Prostate gland (tissue), 2 donors: ENCODE results near the gene PRRX1. TPM values are rescaled to one million over a fixed set of nuclear protein-coding genes. Genes with fewer than 3 reads are reported as not detected.

ENCODE experiments used
- DNase-seq: peaks from one replicate; pipeline ENCODE4 v3.0.0-alpha.2; 2019; ENCODE audit warnings: low spot score
- H3K27ac ChIP-seq, 2 donors: fragments of 200-600 bp; sonication (generic); 2 replicates each; pipeline ENCODE4 v1.5.1; 2017 to 2019
- H3K27me3 ChIP-seq: fragments of 200-600 bp; sonication (generic); replicated peaks from 2 replicates; pipeline ENCODE4 v1.5.1; 2019; ENCODE audit not compliant: insufficient read depth
- H3K36me3 ChIP-seq, 2 donors: fragments of 200-600 bp; sonication (generic); 1 replicate in 1 of 2; 2 replicates in 1 of 2; pipeline versions ENCODE4 v1.5.1 to v1.8.1; 2017 to 2019
- H3K4me1 ChIP-seq: fragments of 200-600 bp; sonication (generic); replicated peaks from 2 replicates; pipeline ENCODE4 v1.5.1; 2019
- H3K4me3 ChIP-seq, 2 donors: fragments of 200-600 bp; sonication (generic); 2 replicates each; pipeline ENCODE4 v1.5.1; 2017 to 2019
- H3K9me3 ChIP-seq: fragments of 200-600 bp; sonication (generic); 2 replicates; pipeline ENCODE4 v1.5.1; 2017
- POLR2A ChIP-seq: fragments of 450-650 bp; IDR thresholded peaks from one replicate; pipeline ENCODE4 v1.6.1; 2016; ENCODE audit warnings: antibody characterized with exemption, mild to moderate bottlenecking
- POLR2AphosphoS5 ChIP-seq: sonication (generic); formaldehyde crosslinking; IDR thresholded peaks from one replicate; pipeline ENCODE4 v1.6.1; 2017; ENCODE audit warnings: antibody characterized with exemption
- WGBS: methylation state at CpG from one replicate; pipeline ENCODE4 v1.1.5; 2018; 5-methylcytosine and 5-hydroxymethylcytosine counted together
- intact Hi-C: fragments of 100-400 bp; cut with DNase I; formaldehyde crosslinking; loops from one replicate; pipeline ENCODE4 v1.14.2; 2022
- total RNA-seq, 2 donors: library from RNA; depleted of rRNA; stranded (reverse); fragments of >200 nt; gene quantifications; one replicate each; pipeline ENCODE4 v1.1.0, GENCODE V29; 2016
- TF ChIP-seq, protein P1 (sequence below), 4 experiments: fragments of 200-600 bp in 2 of 4; fragments of 450-650 bp in 2 of 4; sonication (generic) in 2 of 4; IDR thresholded peaks; 1 replicate in 3 of 4; 2 replicates in 1 of 4; pipeline ENCODE4 v1.5.1; 2016 to 2019; ENCODE audit warnings: antibody characterized with exemption in 4 of 4, mild to moderate bottlenecking in 2 of 4, moderate library complexity in 2 of 4

Gene PRRX1
- total RNA-seq, 2 donors from 2014 or later: 7.0 to 35.2 TPM

- intact Hi-C loops: loop anchor here (5.0 kb wide), 1 partner anchor 76 kb away; no protein-coding TSS in a partner anchor
- H3K4me3 ChIP-seq: no peak overlapping the region
- DNase-seq: no peak
Measured at GRCh38 chr1:170668209-170669106, 4.5 kb downstream of the PRRX1 start.

DNA sequence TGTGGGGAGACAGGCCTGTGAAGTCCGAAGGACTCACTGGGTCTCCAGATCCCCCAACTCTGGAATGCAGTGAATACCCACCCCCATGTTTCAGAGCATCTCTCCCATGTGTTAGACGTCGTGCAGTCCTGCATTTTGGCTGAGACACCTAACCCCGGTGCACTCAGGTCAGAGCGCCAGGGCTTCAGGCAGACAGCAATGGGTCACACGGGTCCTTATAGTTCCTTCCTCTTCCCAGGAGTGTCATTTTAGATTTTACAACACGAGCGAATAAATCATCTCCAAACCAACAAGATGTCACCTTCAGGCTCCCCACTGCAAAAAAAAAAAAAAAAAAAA, 5.1 kb downstream of the PRRX1 start:
- WGBS: 77% methylated on average over 8 of the region's 8 CpGs
- no peaks in the 10 kb centered on the region for H3K27me3 ChIP-seq
- intact Hi-C loops: loop anchor here (5.0 kb wide), 1 partner anchor 77 kb away; no protein-coding TSS in a partner anchor
- no peaks in the 10 kb centered on the region for H3K4me1 ChIP-seq
- TF ChIP-seq POLR2AphosphoS5 (no peak), POLR2A (no peak)
- TF ChIP-seq, protein P1, sequence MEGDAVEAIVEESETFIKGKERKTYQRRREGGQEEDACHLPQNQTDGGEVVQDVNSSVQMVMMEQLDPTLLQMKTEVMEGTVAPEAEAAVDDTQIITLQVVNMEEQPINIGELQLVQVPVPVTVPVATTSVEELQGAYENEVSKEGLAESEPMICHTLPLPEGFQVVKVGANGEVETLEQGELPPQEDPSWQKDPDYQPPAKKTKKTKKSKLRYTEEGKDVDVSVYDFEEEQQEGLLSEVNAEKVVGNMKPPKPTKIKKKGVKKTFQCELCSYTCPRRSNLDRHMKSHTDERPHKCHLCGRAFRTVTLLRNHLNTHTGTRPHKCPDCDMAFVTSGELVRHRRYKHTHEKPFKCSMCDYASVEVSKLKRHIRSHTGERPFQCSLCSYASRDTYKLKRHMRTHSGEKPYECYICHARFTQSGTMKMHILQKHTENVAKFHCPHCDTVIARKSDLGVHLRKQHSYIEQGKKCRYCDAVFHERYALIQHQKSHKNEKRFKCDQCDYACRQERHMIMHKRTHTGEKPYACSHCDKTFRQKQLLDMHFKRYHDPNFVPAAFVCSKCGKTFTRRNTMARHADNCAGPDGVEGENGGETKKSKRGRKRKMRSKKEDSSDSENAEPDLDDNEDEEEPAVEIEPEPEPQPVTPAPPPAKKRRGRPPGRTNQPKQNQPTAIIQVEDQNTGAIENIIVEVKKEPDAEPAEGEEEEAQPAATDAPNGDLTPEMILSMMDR (IDR thresholded peaks at IDR 0.05): no peak
- no peak overlapping the region for H3K4me3 ChIP-seq
- no peak for DNase-seq
- H3K9me3 ChIP-seq: no peaks in the 10 kb centered on the region
- no peaks in the 10 kb centered on the region for H3K36me3 ChIP-seq
- peak overlapping the region; percentile 18 to 56 for H3K27ac ChIP-seq

More at GRCh38 chr1:170668209-170669106, 4.5 kb downstream of the PRRX1 start:
- no peaks in the 10 kb centered on the region for H3K27me3 ChIP-seq
- H3K27ac ChIP-seq: peak overlapping the region; percentile 56 to 60
- no peaks in the 10 kb centered on the region for H3K36me3 ChIP-seq
- no peaks in the 10 kb centered on the region for H3K9me3 ChIP-seq
- WGBS: 52% methylated on average over 33 of the region's 33 CpGs
- no peaks in the 10 kb centered on the region for H3K4me1 ChIP-seq
- TF ChIP-seq, protein P1 (IDR thresholded peaks at IDR 0.05): no peak
- TF ChIP-seq POLR2AphosphoS5 (no peak), POLR2A (no peak)

- TF ChIP-seq POLR2A (no peak), POLR2AphosphoS5 (no peak)
- TF ChIP-seq, protein P1 (IDR thresholded peaks at IDR 0.05): no peak
- intact Hi-C loops: loop anchor here (5.0 to 10.0 kb wide), 2 partner anchors 65 to 78 kb away; no protein-coding TSS in a partner anchor
- H3K27me3 ChIP-seq: no peaks in the 10 kb centered on the region
Measured at GRCh38 chr1:170669586-170670530, 5.9 kb downstream of the PRRX1 start.

DNA sequence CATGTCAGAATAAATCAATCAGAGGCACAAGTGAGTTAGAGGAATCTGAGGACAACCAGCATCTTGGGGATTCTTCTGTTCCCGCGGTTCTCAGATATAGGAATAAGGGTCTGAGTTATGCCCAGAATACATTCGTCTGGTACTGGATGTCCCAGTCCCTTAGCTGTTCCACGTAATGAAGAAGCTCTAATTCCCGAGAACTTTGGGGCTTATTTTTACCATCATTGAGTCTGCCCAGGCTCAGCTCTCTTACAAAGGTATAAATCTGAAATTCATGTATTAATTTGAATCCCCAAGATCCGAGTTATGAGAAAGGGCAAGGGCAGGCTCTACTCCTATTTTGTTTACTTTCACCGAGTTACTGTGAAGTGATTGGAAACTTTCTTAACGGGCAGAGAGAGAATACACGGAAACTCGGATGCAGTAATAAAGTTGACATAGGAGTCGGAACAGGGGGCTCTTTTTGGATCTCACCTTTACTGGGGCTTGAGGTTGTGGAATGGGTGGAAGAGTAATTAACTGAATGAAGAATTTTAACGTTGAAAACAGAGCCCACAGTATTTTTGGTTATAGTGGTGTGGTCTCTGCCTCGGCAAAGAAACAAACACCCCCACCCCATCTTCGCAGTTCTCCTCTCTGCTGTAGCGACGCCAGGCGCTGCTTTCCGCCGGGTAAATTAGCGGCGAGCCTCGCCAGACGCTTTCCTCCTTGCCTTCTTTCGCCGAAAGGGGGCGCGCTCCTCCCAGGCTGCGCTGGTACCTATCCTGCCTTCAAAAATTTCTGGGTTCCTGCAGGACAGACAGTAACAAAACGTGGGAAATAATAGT, 7.1 kb downstream of the PRRX1 start:
- Histone ChIP-seq H3K9me3 (no peaks in the 10 kb centered on the region), H3K27me3 (no peaks in the 10 kb centered on the region), H3K27ac (peak overlapping the region; percentile 0 to 47), H3K36me3 (no peaks in the 10 kb centered on the region), H3K4me3 (no peak overlapping the region), H3K4me1 (no peaks in the 10 kb centered on the region)
- no peak for DNase-seq
- intact Hi-C loops: loop anchor here (10.0 kb wide), 1 partner anchor 64 kb away; no protein-coding TSS in a partner anchor
- WGBS: 47% methylated on average over 29 of the region's 29 CpGs
- TF ChIP-seq, protein P1 (IDR thresholded peaks at IDR 0.05): peak in 3 of 4 experiments; percentile 29 to 37 (median 32)
- TF ChIP-seq POLR2AphosphoS5: no peak

More at GRCh38 chr1:170669586-170670530, 5.9 kb downstream of the PRRX1 start:
- no peaks in the 10 kb centered on the region for H3K9me3 ChIP-seq
- WGBS: 60% methylated on average over 22 of the region's 22 CpGs
- DNase-seq: no peak
- peak overlapping the region; percentile 22 to 56 for H3K27ac ChIP-seq
- no peak overlapping the region for H3K4me3 ChIP-seq
- H3K36me3 ChIP-seq: no peaks in the 10 kb centered on the region
- no peaks in the 10 kb centered on the region for H3K4me1 ChIP-seq
